Esophagus muscularis mucosa (tissue), 4 donors: ENCODE results near the gene WFDC1. TPM values are rescaled to one million over a fixed set of nuclear protein-coding genes. Genes with fewer than 3 reads are reported as not detected.
A peak's percentile ranks its signal among the peaks of the same experiment; 100 is the strongest.

Experiments
- DNase-seq: peaks from one replicate; pipeline ENCODE4 v3.0.0-alpha.2; 2017; ENCODE audit errors: extremely low spot score
- H3K27ac ChIP-seq, 4 donors: fragments of 200-600 bp; sonication (generic); replicated peaks in 1 of 4; 1 replicate in 3 of 4; 2 replicates in 1 of 4; pipeline ENCODE4 v1.5.1; 2016 to 2019; ENCODE audit warnings: mild to moderate bottlenecking in 1 of 4
- H3K27me3 ChIP-seq, 4 donors: fragments of 200-600 bp; sonication (generic); one replicate each; pipeline versions ENCODE4 v1.5.1 to v1.6.0; 2016 to 2019
- H3K36me3 ChIP-seq, 4 donors: fragments of 200-600 bp; sonication (generic); one replicate each; pipeline ENCODE4 v1.5.1; 2016 to 2019
- H3K4me1 ChIP-seq, 4 donors: fragments of 200-600 bp; sonication (generic); one replicate each; pipeline ENCODE4 v1.5.1; 2016 to 2019
- H3K4me3 ChIP-seq, 4 donors: fragments of 200-600 bp; sonication (generic); 1 replicate in 2 of 4; 2 replicates in 2 of 4; pipeline ENCODE4 v1.5.1; 2016 to 2019; ENCODE audit warnings: mild to moderate bottlenecking in 4 of 4, moderate library complexity in 1 of 4
- H3K9me3 ChIP-seq, 4 donors: fragments of 200-600 bp; sonication (generic); 1 replicate in 3 of 4; 2 replicates in 1 of 4; pipeline ENCODE4 v1.5.1; 2016 to 2019
- EP300 ChIP-seq: sonication (generic); formaldehyde crosslinking; IDR thresholded peaks from one replicate; pipeline ENCODE4 v1.6.1; 2017; ENCODE audit warnings: antibody characterized with exemption
- POLR2A ChIP-seq: fragments of 450-650 bp; IDR thresholded peaks from one replicate; pipeline ENCODE4 v1.6.1; 2017; ENCODE audit warnings: antibody characterized with exemption, moderate library complexity, mild to moderate bottlenecking, low read depth
- POLR2AphosphoS5 ChIP-seq, 2 donors: sonication (generic); formaldehyde crosslinking; IDR thresholded peaks; one replicate each; pipeline ENCODE4 v1.6.1; 2017; ENCODE audit warnings: antibody characterized with exemption in 2 of 2
- WGBS: methylation state at CpG from one replicate; pipeline ENCODE4 v1.1.5; 2018; 5-methylcytosine and 5-hydroxymethylcytosine counted together
- intact Hi-C: fragments of 100-400 bp; cut with DNase I; formaldehyde crosslinking; loops from one replicate; pipeline ENCODE4 v1.15.1; 2023
- total RNA-seq, 4 donors: library from RNA; depleted of rRNA; stranded (reverse); fragments of >200 nt; gene quantifications; one replicate each; pipeline versions ENCODE4 v1.1.0 to v1.2.1, GENCODE V29; 2016
- TF ChIP-seq, protein P1 (sequence below), 3 experiments: fragments of 200-600 bp in 2 of 3; fragments of 450-650 bp in 1 of 3; sonication (generic) in 2 of 3; IDR thresholded peaks; one replicate each; pipeline ENCODE4 v1.5.1; 2017 to 2019; ENCODE audit warnings: antibody characterized with exemption in 3 of 3, mild to moderate bottlenecking in 2 of 3, moderate library complexity in 1 of 3

The WFDC1 gene
- total RNA-seq, 4 donors from 2014 or later = 4.6 to 29.9 (median 15.6) TPM

DNA sequence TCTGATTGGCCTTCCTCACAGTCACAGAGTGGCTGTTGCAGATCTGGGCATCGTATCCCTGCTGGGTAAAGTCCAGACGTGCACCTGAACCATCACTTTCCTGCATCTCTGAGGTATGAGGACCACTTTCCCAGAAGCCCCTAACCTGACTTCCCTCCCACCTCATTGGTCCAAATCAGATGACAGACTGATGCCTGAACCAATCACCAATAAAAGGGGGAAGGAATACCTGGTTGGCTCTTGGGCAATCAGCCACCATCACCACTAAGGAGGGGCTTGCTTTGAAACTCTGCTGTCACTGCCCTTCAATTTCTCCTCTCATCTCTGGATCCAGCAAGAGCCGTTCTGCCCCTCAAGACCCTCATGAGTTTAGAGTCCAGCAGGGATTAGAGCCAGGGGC, 13.6 kb upstream of the WFDC1 start:
- no peak overlapping the region for H3K4me3 ChIP-seq
- no peaks in the 10 kb centered on the region for H3K36me3 ChIP-seq
- no peak for DNase-seq
- H3K9me3 ChIP-seq = no peaks in the 10 kb centered on the region
- H3K27me3 ChIP-seq = no peaks in the 10 kb centered on the region
- intact Hi-C loops = no loop called here
- peaks cover 18 to 23% (median 20%) of the 10 kb centered on the region in 4 donors for H3K4me1 ChIP-seq
- TF ChIP-seq POLR2AphosphoS5 (IDR thresholded peaks at IDR 0.05) = no peak
- TF ChIP-seq, protein P1, sequence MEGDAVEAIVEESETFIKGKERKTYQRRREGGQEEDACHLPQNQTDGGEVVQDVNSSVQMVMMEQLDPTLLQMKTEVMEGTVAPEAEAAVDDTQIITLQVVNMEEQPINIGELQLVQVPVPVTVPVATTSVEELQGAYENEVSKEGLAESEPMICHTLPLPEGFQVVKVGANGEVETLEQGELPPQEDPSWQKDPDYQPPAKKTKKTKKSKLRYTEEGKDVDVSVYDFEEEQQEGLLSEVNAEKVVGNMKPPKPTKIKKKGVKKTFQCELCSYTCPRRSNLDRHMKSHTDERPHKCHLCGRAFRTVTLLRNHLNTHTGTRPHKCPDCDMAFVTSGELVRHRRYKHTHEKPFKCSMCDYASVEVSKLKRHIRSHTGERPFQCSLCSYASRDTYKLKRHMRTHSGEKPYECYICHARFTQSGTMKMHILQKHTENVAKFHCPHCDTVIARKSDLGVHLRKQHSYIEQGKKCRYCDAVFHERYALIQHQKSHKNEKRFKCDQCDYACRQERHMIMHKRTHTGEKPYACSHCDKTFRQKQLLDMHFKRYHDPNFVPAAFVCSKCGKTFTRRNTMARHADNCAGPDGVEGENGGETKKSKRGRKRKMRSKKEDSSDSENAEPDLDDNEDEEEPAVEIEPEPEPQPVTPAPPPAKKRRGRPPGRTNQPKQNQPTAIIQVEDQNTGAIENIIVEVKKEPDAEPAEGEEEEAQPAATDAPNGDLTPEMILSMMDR (IDR thresholded peaks at IDR 0.05) = no peak
- TF ChIP-seq EP300 = no peak
- no peak for TF ChIP-seq POLR2A
- whole genome bisulfite sequencing = 94% methylated on average over 3 of the region's 3 CpGs
- H3K27ac ChIP-seq = no peak overlapping the region

DNA sequence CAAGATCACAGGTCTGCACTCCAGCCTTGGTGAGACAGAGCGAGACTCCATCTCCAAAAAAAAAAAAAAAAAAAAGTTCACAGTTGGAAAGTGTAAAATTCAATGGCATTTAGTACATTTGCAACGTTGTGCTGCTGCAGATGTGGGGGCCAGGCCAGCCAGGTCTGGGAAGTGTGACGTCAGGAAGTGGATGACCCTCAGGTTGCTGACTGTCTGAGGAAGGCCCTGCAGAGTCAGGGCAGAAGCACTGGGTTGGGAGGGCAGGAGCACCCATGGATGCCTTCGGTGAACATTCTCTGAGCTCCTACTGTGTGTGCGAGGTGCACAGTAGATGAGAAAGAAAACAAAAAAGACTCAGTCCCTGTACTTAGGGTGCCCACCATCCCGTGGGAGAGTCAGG, 12.1 kb upstream of the WFDC1 start:
- peaks cover 27 to 35% (median 33%) of the 10 kb centered on the region in 4 donors for H3K4me1 ChIP-seq
- intact Hi-C loops = no loop called here
- no peak for DNase-seq
- no peaks in the 10 kb centered on the region for H3K9me3 ChIP-seq
- no peaks in the 10 kb centered on the region for H3K27me3 ChIP-seq
- WGBS = 70% methylated on average over 6 of the region's 6 CpGs
- H3K27ac ChIP-seq = no peak overlapping the region
- H3K36me3 ChIP-seq = no peaks in the 10 kb centered on the region
- no peak overlapping the region for H3K4me3 ChIP-seq
- no peak for TF ChIP-seq EP300
- TF ChIP-seq, protein P1 (IDR thresholded peaks at IDR 0.05) = no peak
- TF ChIP-seq POLR2A = no peak
- no peak for TF ChIP-seq POLR2AphosphoS5 (IDR thresholded peaks at IDR 0.05)

DNA sequence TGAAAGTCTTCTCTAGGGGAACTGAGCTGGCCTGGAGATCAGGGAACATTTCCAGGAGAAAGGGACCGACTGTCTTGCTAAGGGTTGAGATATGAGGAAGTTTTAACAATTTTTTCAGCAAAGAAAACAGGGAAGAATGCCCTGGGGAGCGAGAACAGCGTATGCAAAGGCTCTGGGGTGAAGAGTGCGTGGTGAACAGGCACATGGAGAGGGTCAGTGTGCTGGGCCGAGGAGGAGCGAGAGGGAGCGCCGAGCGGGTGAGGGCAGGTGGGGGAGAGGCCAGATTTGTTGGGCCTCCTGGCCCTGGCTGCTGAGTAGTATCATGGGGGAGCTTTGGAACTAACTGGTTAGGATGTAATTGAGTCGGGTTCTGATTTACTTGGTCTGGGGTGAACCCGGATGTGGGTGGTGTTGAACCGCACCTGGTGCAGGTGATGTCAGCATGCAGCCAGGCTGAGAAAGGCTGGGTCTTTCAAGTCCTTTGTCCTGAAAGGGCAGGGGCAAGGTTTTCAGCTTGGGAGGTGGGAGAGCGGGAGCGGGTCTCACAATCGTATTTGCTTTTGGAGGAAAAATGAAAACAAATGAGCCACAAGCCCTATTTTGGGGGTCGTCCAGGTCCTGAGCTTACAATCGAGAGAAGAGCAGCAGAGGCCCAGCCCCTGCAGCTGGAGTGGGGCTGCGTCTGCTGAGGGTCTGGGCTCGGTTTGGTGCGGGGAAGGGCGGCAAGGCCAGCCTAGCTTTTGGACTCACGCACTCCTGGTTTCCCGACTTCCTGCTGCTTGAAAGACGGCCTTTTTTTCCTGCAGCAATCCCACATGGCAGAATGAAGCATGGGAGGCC, 11.1 kb upstream of the WFDC1 start:
- TF ChIP-seq POLR2A (no peak), EP300 (no peak), POLR2AphosphoS5 (IDR thresholded peaks at IDR 0.05) (no peak)
- TF ChIP-seq, protein P1 (IDR thresholded peaks at IDR 0.05) = no peak
- Histone ChIP-seq H3K27ac (peak overlapping the region; percentile 21 to 49 (median 36)), H3K4me3 (no peak overlapping the region), H3K36me3 (no peaks in the 10 kb centered on the region), H3K27me3 (peaks cover 0 to 6% (median 0%) of the 10 kb centered on the region in 4 donors), H3K4me1 (peaks cover 27 to 35% (median 34%) of the 10 kb centered on the region in 4 donors), H3K9me3 (peaks cover 0 to 5% (median 0%) of the 10 kb centered on the region in 4 donors)
- DNase-seq = no peak
- intact Hi-C loops = no loop called here
- WGBS = 85% methylated on average over 24 of the region's 24 CpGs

DNA sequence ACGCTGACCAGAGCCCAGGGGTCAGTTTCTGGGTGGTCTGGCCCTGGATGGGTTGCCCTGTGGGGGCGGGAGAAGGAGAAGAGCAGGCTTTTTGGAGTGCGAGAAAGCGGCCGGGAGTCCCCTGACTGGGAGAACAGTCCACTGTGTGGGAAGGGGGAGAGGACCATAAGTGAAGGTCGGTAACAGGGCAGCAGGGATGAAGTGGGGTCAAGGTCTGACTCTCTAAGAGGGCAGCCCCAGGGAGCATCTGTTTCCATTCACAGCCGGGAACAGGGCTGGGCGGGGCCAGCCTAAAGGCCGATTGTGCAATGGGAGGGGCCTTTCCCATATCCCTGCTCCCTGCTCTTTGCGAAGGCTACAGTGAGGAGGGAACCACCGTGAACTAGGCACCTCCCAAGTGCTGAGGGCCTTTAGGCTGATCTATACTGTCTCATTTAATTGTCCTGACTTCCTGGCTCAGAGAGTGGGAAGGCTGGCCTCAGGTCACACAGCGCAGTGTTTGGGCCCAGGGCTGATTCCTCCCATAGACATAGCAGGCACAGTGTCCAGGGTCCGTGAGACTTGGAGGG, 10.4 kb upstream of the WFDC1 start:
- Histone ChIP-seq H3K36me3 (no peaks in the 10 kb centered on the region), H3K4me1 (peaks cover 27 to 35% (median 34%) of the 10 kb centered on the region in 4 donors), H3K9me3 (peaks cover 0 to 5% (median 0%) of the 10 kb centered on the region in 4 donors), H3K4me3 (no peak overlapping the region), H3K27me3 (peaks cover 0 to 6% (median 0%) of the 10 kb centered on the region in 4 donors), H3K27ac (peak overlapping the region; percentile 21 to 49 (median 36))
- no peak for DNase-seq
- 56% methylated on average over 13 of the region's 13 CpGs for WGBS
- intact Hi-C loops = no loop called here
- no peak for TF ChIP-seq POLR2A
- TF ChIP-seq POLR2AphosphoS5 (IDR thresholded peaks at IDR 0.05) = peak; percentile 35 to 38
- TF ChIP-seq, protein P1 (IDR thresholded peaks at IDR 0.05) = no peak
